Urothelium cell line (cell line): Measurements from ENCODE around the gene CDKAL1.
A peak's percentile ranks its signal among the peaks of the same experiment; 100 is the strongest.

Experiments used
- DNase-seq: peaks from one replicate; pipeline ENCODE4 v3.0.0; 2011; ENCODE audit warnings: low spot score, mixed read lengths
- FAIRE-seq: peaks from 2 replicates; lab custom pipeline; 2011; peaks lifted over from hg19 to GRCh38; lab: Jason Lieb, UNC

The CDKAL1 gene

DNA sequence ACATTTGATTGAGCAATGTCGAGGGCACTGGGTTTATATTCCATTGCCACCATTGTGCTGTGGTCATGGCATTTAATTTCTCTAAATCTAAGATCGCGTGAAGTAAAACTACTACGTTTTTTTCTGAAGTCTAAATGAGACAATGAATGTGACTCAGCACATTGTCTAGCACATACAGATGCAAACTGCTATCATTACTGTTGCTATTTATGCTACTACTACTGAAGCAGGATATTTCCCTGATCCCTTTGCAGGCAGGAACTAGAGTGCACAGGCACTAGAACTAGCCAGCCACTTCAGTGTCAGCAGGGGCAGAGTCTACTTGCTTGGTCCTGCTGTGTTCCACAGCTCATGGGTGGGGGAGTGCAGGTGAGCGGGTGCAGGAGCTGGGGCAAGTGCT, 449.7 kb downstream of the CDKAL1 start:
- DNase-seq = no peak
- no peak for FAIRE-seq

DNA sequence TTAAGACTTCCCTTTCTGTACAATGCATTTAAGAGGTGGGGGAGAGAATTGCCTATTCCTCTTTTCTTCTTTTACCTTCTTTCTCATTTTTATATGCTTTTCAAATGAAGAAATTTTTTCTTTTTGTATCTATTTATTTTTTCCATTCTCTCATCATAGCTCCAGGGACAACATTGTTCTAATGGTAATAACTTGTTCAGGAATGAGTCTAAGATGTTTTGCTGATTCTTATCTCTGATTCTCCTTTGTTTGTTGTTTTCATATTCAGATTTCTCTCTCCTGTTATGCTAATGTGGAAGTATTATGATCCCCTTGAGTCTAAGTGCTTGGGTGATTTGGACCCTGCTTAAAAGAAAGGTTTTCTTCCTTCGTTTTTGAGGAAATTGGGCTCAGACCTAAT, 451.6 kb downstream of the CDKAL1 start:
- no peak for FAIRE-seq

GRCh38 chr6:20991910-20992309, 457.7 kb downstream of the CDKAL1 start:
- DNase-seq = no peak
- no peak for FAIRE-seq

More for the DNA sequence above, 451.6 kb downstream of the CDKAL1 start:
- no peak for DNase-seq

DNA sequence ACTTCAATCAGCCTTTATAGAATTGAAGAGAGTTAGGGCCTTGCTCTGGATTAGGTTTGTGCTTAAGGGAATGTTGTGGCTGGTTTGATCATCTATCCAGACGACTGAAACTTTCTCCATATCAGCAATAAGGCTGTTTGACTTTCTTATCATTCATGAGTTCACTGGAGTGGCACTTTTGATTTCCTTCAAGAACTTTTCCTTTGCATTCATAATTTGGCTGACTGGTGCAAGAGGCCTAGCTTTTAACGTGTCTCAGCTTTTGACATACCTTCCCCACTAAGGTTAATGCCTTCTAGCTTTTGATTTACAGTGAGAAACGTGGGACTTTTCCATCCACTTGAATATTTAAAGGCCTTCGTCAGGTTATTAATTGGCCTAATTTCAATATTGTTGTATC, 461.8 kb downstream of the CDKAL1 start:
- no peak for DNase-seq
- FAIRE-seq = no peak

- DNase-seq (no peak), FAIRE-seq (no peak)
Measured at GRCh38 chr6:20997143-20997769, 463.0 kb downstream of the CDKAL1 start.

- FAIRE-seq = no peak
- no peak for DNase-seq
Measured at GRCh38 chr6:20997770-20998147, 463.5 kb downstream of the CDKAL1 start.

DNA sequence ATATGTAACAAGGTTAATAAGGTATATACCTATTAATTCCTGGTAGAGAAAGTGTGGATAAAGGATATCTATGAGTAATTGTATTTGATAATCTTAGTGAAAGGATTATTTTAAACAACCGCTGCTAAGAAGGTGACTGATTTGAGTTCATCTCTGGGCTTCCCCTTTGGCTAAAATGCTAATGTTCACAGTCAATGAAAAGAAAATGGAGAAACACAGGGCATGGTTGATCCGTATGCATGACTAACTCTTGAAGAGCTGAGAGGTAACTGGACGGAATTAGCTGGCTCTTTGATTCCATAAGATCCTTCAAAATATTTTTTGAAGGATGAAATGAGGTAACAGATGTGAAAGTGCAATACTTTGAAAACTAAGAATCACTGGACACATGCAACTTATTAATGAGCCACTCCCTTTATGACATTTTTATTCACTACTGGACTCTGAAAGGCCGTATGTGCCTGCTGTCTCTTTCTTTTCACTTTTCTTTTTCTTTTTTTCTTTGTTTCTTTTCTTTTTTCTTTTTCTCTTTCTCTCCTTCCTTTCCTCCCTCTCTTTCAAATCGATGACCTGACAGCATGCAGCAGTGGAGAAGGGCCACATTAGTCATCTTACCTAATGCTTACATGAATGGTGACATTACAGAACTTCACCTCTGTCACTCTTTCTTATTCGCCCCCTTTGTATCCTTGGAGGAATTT, 464.6 kb downstream of the CDKAL1 start:
- FAIRE-seq = no peak
- DNase-seq = no peak

DNA sequence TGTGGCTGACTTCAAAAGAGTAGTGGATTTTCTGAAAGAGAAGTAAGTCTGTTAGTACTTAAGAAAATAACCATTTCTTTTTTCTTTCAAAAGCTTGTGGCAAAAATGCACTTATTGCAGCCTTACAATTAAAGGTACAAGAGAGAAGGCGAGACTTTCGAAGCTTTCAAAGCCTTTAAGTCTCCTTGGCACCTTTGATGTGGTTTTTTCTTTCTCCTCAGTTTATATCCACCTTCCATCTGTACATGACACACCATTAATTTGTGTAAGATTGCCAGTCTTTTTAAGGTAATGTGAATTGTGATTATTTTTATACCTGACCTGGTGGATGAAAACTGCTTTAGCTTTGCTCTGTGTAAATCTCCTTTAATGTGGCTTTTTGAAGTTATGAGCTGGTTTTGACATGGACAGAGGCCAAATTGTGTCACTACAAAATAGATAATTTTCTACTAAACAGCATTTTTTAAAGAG, 466.1 kb downstream of the CDKAL1 start:
- DNase-seq (no peak), FAIRE-seq (no peak)

- no peak for DNase-seq
- FAIRE-seq = no peak
Measured at GRCh38 chr6:21001736-21002135, 467.5 kb downstream of the CDKAL1 start.

DNA sequence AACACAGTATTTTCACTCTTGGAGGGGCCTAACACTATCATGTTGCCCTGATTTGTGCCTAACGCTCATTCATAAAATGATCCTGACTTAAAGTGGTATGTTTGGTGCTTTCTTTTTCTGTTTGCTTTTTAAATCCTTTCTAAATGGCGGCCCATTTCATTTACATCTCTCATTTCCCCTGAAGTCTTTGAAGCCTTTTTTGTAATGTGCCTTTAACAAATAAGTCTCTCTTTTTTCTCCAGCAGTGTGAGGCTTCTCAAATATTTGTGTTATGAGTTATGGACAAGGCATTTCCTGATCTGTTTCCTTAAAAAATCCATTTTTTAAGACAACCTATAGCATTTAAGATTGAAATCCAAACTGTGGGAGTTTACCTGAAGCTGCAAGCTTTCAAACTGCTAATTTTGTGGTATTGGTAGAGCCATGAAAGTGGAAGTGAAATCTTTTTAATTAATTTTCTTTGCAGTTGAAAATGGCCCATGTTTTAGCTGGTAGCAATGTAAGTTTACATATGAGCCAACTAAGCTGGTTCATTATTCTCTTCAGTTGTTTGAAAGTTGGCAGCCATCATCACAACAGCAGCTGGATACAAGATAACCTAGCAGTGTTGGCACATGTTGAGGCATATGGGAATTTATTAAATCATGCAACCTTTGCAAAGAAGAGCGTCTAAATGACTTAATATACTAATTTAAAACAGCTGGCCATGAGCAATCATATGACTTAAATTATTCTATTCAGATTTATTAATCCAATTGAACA, 469.7 kb downstream of the CDKAL1 start:
- FAIRE-seq = no peak
- DNase-seq = no peak

DNA sequence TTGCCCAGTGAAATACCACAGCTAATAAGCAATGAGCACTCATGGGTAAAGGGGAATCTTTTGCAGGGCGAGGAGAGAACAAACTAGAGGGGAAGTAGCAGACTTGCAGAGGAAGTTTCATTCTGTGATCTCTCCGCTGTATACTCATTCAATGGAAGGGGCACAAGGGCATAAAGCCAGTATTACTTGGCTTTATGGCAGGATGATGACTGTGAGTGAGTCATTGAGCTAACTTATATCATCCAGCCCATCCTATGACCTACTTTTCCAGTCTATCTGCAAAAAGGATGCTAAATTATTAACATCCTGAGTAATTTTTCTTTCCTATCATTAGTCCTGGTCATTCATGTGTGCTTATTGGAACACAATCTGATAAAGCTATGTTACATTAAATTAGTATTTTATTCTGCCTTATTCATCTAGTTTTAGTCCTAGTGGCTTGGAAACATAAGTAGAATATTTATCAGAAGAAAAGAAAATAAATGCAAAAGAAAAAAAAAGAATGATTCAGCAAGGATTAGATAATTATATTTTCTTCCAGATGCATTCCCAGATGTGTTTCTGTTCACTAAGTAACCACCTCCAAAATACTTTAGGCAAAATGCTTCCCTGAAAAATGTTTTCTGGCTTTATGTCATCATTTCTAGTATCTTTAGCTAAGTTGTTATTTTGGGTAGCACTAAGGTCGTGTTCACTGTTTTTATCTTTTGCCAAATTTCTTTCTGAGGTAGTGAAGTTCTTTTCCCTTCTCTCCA, 471.7 kb downstream of the CDKAL1 start:
- peak; percentile 41 for DNase-seq

GRCh38 chr6:21019614-21020013, 485.4 kb downstream of the CDKAL1 start:
- no peak for FAIRE-seq
- DNase-seq = no peak

More for the DNA sequence above, 471.7 kb downstream of the CDKAL1 start:
- FAIRE-seq = no peak

DNA sequence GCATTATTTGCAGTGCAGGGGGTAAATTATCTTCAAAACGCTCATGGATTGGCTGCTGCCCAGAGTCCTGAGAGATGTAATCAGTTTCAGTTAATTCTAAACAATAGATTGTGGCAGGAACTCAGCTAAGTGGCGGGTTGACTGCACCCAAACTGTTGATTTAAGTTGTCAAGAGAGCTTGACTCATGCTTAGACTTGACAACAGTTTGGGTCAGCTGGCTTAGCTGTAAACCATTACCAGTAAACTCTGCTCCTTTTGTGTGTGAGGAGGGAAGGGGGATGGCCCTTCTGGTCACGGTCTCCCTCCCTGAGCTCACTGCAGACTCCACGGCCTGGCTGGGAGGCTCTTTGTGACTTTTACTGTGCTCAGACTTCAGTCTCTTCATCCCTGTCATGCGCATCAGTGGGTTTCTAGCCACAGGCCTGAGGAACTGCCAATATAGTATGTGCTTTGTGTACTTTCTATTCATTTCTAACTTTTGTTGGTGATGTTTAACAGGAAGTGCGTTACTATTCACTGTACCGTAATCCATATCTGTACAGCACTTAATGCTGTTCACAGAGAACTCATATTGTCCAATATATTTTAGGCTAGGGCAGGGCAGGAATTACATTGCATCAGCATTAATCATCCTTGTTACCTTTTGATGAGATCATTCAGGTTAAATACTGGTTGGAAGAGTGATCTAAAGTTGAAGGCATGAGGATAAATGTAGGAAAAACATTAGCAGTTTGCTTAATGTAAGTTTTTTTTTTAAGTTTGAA, 488.3 kb downstream of the CDKAL1 start:
- FAIRE-seq = no peak
- DNase-seq = peak; percentile 56

GRCh38 chr6:21023210-21023609, 489.0 kb downstream of the CDKAL1 start:
- FAIRE-seq = no peak
- no peak for DNase-seq

GRCh38 chr6:21024616-21025015, 490.4 kb downstream of the CDKAL1 start:
- no peak for FAIRE-seq

DNA sequence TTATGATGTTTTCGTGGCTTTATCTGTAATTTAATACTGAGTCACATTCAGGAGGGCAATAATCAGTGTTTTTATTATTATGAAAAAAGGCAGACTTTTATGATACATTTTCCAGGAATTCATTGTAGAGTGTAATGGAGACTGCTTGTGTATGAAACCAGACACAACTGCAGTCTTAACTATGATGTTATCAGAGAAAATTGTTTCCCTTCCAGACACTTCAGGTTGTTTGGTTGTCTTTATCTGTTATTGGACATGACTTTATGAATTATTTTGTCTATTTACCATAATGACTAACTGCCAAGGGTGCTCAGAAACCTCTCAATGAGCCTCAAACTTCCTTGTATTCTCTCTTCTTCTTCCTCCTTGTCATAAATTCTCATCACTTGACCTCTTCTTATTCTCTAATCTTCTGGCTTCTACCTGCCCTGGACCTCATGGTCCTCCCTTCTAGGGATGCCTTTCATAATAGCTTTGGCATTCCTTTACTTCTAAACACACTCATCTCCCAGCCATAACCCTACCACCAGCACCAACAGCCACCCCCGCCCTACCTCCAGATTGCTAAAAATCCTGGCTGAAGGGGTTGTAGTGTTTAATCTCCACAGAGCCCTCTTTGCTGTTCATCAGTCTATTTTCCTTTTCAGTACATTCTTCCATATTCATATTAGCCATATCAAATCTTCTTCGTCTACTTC, 492.5 kb downstream of the CDKAL1 start:
- DNase-seq (no peak), FAIRE-seq (no peak)

More at GRCh38 chr6:21024616-21025015, 490.4 kb downstream of the CDKAL1 start:
- no peak for DNase-seq

DNA sequence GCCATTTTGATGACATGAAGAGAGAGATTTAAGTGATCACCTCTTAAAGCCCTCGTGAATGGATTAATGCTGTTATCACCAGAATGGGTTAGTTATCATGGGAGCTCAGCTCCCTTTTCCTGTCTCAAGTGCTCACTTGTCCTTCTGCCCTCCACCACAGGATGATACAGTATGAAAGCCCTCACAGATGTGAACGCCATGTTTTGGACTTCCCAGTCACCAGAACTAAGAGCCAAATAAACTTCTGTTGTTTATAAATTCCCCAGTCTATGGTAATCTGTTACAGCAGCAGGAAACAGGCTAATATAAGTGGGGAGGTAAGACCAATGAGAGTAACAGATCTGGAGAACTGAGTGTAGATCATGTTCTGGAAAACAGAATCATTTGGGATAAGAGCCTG, 493.2 kb downstream of the CDKAL1 start:
- DNase-seq (no peak), FAIRE-seq (no peak)

DNA sequence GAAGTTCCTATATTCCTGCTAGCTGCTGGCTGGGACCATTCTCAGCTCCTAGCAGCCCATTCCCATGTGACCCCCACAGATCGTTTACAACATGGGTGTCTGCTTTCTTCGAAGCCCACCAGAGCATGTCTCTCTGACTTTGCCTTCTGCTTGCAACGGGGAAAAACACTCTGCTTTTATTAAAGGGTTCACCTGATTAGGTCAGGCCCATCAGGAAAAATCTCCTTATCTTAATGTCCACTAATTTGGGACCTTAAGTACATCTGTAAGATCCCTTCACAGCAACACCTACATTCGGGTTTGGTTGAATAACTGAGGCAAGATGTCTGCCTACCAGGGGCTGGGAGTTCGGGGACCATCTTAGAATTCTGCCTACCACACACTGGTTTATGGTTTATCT, 496.9 kb downstream of the CDKAL1 start:
- no peak for FAIRE-seq
- DNase-seq = no peak

DNA sequence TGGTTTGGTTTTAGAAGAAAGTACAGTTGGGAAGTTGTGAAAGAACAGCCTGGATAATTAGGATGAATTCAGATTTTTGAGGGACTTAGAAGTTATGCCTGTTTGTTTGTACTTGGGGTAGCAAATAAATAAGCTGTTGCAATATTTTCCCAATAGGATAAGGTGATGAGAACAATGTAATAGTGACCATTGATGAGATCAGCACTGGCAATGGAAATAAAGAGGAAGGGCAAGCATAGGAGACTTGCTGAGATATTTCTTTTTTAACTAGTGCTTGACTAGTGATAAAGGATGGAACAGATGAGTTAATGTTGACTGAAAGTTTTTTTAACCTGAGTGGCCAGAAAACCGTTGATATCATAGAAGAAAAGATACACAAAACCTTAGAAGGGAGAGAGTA, 498.8 kb downstream of the CDKAL1 start:
- FAIRE-seq (no peak), DNase-seq (no peak)

GRCh38 chr6:21033575-21034026, 499.3 kb downstream of the CDKAL1 start:
- DNase-seq = peak; percentile 12
- FAIRE-seq = no peak
